Medulla oblongata (tissue), 1 donor: ENCODE measurements around the gene GDPD5.

Source experiments
- DNase-seq: peaks from one replicate; pipeline ENCODE4 v3.0.0-alpha.2; 2015; ENCODE audit errors: extremely low spot score

Gene GDPD5

DNA sequence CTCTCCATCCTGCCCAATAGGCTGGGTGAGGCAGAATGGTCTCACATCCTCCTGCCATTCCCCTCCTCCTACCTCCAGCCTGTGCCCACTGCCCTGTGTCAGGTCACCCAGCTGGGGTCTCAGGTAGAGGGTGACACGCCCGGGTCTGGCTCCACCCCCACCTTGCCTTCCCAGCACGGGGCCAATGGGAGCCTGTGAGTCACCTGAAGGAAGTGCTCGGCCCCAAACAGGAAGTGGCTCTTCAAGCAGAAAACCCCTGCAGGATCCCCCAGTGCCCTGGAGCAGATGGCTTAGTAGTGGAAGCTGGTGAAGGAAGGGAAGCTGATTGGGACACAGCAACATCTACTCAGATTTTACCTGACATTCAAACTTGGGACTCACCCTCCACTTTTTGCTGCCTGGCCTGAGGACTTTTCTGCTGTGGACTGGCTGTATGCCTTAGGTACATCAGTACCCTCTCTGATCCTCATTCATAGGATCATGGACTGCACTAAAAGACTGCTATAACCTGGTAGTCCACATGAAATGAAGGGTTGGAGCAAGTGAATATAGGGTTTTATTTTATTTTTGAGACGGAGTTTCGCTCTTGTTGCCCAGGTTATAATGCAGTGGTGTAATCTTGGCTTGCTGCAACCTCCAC, 33.4 kb downstream of the GDPD5 start:
- DNase-seq: no peak

DNA sequence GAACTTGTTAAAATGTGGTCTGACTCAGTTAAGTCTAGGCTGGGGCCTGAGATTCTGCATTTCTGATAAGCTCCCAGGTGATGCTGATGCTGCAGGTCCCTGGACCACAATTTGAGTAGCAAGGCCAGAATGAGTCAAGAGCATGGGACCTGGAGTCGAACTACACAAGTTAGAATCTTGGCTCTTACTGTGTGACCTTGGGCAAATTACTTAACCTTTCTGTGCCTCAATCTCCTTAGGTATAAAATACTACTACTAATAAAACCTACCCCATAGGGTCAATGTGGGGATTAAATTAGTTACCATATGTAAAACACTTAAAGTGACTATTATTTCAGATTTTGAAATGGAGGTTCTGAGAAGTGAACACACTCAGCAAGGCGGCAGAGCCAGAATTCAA, 34.3 kb downstream of the GDPD5 start:
- no peak for DNase-seq

DNA sequence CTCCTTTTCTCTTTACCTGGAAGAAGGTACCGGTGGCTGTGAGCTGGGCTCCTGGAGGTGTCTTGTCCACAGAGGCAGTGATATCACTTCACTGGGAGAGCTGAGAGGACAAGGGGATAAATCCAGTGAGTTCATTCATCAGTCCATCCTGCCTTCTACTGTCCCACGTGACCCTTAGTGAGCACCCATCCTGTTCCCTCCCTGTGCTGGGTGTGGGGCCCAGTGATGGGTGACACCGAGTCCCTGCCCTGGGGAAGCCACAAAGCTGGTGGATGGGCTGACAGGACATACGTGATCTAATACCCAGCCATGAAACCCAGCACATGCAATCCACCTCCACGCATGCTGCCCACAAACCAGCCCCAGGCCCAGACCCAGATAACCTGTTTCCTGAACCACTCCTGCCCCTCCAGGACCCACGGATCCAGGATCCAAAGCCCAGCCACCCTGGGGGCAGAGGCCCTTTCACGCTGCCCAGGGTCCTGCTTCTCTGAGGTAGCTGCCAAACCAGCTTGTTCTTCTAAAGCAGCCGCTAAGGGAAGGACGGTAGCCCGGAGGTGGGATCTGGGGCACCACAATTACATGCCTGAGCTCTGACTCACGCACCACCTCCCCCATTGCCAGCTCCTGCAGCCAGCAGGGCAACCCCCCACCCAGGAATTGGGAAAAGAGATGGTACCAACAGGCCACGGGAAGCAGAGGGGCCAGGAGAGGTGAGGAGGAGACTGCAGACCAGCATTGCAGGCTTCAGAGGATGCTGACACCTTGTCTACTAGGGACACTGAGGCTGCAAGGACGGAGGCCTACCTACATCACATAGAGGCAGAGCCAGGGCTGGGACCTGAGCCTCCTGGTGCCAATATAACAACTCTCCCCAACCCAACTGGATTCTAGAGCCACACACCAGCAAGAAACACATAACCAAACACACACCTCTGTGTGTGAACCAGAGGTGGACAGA, 35.2 kb downstream of the GDPD5 start:
- no peak for DNase-seq

DNA sequence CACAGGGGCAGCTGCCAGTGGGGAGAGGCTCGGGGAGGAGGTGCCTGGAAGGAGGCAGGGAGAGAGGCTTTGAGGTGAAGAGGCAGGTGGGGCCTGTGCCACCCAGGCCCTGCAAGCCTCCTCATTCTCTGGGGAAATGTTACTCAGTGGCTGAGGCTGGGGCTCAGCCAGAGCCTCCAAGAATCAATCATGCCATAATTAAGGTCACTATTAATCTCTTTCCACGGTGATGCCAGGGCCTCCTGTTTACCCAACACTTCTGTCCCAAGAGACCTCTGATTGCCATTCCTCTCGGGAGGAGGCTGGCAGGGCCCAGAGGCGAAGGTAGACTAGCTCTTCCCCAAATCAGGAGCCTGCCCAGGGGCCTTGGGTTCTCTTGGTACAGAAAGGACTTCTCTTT, 38.4 kb downstream of the GDPD5 start:
- no peak for DNase-seq

DNA sequence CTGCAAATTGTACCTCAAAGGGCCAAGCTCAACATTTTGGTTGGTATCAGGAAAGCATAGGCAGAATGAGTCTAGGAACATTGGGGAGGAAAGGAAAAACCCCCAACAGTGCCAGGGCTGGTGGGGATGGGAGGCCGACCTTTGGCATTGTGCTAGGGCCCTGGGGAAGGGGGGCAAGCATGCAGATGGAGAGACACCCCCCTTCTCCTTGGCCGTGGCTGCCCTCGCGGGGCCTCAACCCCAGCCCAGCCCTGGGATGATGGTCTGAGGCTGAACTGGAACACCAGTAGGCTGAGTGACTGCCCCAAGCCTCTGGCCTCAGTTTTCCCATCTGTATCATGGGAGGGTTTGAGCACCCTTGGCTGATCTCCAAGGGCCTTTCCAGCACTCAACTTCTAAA, 40.0 kb downstream of the GDPD5 start:
- no peak for DNase-seq

DNA sequence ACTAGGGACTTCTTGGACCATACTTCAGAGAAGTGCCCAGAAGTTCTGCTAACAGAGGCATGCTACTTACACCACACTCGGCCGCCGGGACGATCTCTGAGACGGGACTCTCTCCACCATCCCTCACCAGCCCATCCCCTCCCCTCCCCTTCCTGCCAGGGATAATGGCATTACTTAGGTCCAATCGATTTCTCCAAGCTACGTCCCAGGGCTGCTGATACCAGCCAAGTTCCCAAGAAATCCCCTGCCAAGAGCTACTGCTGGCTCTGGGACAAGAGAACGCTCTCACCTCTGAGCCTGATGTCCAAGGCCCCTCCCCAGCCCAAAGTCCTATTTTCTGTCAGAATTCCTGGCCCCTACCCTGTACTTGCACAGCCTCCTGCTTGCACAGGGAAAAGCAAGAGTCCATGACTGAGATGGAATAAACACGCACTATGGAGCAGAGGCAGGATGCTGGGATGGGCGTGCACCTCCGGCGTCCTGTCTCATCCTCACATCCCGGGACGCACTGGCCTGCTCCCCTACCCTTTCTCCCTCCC, 42.7 kb downstream of the GDPD5 start:
- DNase-seq: no peak

DNA sequence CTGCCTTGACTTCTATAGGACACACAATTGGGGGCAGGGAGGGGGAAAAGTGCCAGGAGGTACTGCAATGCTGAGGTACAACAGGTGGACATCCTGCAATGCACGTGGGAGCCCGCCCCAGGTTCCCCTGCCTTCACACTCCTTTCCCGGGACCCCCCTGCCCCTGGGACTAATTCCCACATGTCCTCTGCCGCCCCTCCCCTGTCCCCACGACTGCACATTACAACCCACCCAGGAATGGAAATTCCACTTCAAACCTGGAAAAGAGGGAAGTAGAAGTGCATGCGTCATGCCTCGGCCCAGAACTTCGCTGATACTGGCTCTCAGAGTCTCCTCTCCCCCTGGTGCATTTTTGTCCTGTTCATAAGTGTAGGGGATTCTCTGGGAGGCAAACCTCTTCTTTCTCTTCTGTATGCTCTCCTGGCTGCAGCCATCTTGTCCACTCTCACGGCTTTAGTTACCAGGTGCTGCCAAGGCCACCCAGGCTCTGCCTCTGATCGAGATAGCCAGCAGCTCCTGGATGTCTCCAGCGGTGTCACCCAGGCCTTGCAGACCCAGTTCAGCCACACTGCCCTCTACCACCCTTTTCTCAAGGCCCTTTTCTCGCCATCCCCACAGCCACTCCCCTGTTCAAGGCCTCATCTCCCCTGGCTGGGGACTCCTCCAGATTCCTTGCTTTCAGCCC, 43.7 kb downstream of the GDPD5 start:
- no peak for DNase-seq

DNA sequence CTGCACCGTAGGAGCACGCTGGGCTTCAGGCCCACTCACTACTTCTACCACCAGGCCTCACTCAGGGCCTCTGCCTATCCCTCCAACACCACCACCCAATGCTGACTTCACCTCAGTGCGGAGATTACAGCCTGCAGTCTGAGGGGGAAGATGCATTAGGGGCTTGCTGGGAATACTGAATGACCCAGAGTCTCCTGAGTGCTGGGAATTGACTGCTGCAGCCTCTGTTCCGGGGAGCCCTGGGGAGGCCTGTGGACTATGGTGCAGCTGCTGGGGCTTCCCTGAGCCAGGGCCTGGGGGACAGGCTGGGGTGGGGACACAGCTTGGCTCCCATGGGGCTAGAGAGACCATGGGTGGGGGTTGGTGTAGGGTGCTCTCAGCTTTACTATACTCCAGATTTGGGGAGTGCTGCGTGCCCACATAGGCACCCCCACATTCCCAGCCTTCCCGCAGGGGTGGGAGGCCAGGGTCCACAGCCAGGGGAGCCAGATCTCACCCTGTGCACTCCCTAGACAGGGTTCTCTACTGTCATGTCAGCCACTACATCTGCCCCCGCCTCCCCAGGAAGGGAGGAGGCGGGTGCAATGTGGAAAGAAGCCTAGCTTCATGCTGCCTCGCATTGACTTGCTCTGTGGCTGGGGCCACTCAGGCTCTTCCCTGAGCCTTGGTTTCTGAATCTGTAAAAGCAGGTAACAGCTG, 44.4 kb downstream of the GDPD5 start:
- no peak for DNase-seq

DNA sequence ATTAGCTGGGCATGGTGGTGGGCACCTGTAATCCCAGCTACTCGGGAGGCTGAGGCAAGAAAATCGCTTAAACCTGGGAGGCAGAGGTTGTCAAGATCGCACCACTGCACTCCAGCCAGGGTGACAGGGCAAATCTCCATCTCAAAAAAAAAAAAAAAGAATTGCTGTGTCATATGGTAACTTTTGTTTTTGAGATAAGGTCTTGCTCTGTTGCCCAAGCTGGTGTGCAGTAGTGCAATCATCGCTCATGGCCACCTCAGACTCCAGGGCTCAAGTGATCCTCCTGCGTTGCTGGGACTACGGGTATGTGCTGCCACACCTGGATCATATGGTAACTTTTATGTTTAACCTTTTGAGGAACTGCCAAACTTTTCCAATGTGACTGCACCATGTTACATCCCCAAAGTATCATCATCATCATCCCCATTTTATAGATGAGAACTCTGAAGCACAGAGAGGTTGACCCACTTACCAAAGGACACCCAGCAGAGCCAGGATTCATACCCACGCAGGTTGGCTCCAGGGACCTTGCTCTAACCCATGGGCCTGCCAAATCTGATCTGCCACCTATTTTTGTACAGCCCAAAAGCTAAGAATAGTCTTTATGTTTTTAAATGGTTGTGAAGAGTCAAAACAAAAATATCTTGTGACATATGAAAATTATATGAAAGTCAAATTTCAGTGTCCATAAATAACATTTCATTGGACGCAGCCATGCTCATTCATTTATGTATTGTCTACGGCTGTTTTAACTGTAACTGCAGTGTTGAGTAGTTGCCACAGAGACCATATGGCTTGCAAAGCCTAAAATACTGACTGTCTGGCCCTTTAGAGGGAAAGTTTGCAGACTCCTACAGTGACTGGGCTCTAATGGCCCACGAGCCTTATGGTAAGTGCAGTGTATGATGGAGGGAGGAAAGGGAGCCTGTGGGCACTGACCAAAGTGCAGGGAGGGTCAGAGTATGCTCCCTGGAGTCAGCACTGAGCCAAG, 45.3 kb downstream of the GDPD5 start:
- no peak for DNase-seq

DNA sequence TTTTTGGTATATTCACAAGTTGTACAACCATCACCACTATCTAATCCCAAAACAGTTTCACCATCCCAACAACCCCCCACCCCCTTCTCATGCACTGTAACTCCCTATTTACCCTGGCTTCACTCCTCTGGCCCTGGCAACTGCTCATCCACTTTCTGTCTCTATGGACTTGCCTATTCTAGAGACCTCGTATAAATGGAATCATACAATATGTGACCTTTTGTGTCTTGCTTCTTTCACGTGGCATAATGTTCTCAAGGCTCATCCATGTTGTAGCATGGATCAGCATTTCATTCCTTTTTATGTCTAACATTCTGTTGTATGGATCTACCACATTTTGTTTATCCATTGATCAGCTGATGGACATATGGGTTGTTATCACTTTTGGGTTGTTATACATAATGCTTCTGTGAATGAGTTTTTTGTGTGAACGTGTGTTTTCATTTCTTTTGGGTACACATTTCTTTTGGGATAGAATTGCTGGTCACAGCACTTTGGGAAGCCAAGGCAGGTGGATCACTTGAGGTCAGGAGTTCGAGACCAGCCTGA, 46.1 kb downstream of the GDPD5 start:
- DNase-seq: no peak

DNA sequence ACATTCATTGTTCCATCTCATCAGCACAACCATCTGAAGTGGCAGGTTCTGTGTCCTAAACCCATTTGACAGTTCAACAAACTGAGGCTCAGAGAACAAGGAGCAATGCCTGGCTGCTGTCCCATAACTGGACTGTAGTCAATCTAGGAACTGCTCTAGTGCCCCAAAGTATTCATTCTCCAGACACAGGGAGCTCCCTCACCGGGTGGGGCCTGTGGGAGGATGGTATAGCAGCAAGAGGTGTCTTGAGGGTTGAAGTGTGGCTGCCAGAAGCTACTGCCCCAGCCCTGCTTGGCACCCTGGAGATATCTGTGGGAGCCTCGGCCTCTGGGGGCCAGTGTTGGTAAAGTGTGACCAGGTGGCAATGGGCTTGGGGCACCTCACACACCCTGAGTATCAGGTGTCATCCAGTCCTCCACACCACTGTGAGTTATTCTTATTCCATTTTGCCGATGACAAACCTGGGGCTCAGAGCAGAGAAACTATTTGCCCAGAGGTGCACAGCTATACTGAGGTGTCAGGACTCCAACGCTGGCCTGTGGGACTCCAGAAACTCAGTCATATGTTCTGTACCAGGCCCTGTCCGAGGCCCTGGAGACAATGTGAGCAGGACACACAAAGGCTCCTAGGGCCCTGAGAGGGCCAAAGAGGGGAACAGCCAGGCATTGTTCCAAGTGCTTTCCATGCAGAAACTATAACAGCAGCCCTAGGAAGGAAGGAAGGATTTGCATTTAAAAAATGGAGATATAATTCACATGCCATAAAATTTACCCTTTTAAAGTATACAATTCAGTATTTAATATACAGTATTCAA, 46.8 kb downstream of the GDPD5 start:
- peak; percentile 31 for DNase-seq

DNA sequence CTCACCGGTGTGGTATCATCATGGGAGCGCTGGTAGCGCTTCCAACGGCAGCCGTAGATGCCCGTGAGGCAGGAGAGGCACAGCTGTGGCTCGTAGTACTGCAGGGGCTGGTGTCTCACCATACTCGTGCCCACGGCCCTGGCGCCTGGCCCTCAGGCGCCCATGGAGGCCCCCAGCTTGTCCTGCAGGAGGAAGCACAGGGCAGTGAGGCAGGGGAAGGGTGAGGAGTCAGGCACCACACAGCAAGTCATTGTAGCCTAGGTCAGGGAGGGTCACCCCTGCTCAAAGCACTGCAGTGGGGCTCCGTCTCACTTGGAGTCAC, 48.2 kb downstream of the GDPD5 start:
- no peak for DNase-seq

DNA sequence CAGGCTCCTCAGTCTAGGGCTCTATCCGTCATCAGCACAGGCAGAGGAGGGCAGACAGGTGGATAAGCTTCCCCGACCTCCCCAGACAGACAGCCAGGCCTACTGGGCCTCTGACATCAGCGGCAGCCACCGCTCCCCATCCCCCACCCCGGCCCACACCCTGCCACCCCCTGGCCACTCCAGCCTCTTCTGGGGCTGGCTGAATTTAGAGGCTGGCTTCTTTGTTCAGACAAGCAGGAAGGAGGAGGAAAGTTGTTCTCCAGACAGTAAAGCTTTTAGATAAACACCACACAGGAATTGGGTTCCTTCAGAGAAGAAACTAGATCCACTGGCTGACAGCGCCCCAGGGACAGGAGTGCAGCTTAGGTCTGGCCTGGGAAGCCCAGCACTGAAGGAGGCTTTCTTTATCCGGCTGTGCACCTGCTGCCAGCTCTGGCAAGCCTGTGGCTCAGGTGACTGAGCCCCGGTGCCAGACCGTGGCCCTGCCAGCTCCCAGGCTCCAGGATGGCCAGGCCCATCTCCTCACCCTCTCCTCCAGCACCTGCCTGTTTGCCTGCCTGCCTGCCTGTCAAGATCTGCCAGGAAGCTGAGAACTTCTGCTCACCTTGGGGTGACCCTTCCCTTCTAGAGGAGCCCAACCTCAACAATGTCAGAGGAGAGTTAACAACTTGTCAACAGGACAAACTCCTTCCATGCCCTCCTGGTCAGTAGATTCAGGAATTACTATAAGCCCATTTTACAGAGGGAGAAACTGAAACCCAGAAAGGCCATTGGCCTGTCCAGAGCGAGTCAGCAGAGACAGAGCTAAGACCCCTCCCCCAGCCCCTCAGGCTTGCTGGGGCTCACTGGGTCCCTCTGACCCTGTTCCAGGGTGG, 48.8 kb downstream of the GDPD5 start:
- no peak for DNase-seq

DNA sequence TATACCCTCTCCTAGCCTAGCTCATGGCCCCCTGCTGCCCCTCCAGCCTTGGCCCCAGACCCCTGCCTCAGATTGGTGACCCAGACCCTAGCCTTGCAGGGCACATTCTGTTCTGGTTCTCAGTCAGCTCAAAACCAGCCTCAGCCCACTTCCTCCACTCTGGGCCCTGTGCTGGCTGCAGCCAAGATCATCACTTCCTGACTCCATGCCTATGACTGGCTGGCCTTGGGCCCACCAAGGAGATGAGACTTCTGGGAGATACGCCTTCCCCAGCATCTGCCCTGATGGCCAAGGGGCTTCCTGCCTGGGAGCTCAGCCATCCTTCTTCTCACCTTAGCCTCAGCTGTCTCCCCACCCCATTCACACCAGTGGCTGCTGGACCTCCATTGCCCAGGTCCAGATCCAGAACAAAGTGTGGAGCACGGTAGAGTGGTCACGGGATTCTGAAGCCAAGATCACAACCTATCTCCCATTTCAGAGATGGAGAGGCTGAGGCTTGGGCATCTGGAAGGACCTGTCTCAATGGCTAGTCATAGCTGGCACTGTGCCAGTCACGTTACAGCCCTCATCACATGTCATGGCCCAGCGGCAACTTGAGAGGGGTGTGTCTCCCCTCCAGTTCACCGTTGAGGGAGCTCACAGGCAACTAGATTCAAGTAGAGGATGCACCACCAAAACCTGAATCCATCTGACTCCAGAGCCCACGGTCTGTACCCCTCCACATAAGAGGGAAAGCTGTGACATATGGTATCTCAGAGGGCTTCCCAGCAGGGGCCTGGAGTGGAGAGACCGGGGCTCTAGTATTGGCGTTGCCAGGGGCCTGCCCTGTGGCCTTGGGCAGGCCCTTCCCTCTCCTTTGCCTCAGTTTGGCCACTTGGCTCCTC, 49.7 kb downstream of the GDPD5 start:
- peak; percentile 13 for DNase-seq

DNA sequence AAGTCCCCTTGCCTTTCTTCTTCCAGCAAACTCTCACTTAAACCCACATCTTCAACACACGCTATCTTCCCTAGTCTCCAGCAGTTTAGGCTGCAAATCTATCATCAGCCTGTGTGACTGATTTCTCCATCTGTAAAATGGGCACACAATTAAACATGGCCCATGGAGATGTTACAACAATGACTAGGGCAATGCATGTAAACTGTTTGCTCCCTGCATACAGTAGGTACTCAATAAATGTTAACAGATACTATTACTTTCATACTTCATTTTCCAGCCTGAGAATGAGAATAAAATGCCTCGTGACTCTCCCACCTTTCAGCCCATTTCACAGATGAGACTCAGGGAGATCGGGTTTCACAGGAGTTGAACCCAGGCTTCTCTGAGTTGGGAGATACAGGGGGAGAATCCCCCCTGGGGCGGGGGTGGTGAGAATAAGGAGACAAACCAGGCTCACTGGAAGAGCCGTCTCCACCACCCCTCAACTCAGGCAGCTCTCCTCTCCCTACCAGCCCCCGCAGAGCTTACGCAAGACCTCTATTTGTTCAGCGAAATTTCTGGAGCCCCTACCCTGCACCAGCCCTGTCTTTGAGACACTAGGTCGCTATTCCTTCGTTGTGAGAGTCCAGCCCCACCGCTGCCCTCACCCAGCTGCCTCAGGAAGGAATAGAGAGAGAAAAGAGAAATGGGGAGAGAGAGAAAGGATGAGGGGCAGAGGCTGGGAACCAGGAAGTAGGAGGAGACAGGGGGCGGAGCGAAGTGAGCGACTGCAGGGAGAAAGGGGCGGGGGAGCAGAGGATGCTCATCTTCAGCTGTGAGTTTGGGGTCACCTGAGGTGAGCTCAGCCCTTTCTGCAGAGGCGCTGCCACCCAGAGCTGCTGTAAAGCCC, 50.6 kb downstream of the GDPD5 start:
- DNase-seq: no peak

DNA sequence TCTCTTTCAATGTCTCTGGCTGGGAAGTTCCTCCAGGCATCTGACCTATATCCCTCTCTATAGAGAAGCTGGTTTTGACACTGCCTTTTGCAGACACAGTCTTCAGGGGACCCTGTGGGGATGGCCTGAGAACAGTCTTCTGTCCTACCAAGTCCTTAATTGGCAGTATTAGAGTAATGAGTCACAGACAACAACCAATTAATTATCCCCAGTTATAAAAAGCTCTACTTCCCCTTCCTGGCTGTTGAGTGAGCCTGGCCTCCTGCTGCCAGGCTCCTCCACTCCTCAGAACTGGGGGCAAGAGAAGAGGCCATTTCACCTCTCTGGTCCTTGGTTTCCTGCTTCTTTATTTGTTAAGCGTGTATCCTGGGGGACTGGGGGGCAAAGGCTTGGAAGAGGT, 51.5 kb downstream of the GDPD5 start:
- DNase-seq: no peak
